Coronary artery (tissue), 2 donors: Measurements from ENCODE around the gene AKR7A2.
"Not testable (repeated sequence)": the region's sequence is repeated elsewhere in the genome, so short reads cannot be mapped to it uniquely, and the experiment has no call there.

Experiments used
- DNase-seq: peaks from one replicate; pipeline ENCODE4 v3.0.0-alpha.2; 2017; ENCODE audit warnings: low spot score
- H3K27ac ChIP-seq, 2 donors: fragments of 200-600 bp; sonication (generic); one replicate each; pipeline ENCODE4 v1.5.1; 2016 to 2019
- H3K4me3 ChIP-seq: fragments of 200-600 bp; sonication (generic); 2 replicates; pipeline ENCODE4 v1.5.1; 2016; ENCODE audit warnings: mild to moderate bottlenecking, moderate library complexity
- TF ChIP-seq, protein P1 (sequence below): fragments of 200-600 bp; sonication (generic); IDR thresholded peaks from one replicate; pipeline ENCODE4 v1.5.1; 2019; ENCODE audit warnings: antibody characterized with exemption

Gene AKR7A2

DNA sequence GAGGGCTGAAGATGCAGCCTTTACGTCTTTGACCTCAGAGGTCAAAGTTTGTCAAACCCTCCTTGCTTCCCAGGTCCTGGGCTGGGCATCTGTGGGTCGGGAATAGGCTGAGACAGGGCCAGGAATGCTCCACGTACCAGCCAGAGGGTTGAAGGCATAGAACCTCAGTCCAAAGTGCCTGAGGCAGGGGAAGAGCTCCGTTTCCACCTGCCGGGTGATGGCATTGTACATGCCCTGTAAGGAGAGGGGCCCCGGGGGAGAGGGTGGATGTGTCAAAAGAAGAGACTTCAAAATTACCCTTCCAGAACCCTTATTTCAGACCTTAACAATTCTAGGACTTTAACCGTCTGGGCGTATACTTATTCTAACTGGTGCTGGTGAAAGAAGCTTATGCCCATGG is 27.1 kb downstream of the AKR7A2 start:
- no peak for DNase-seq
- no peak overlapping the region for H3K27ac ChIP-seq
- H3K4me3 ChIP-seq, result no peak overlapping the region
- TF ChIP-seq, protein P1, sequence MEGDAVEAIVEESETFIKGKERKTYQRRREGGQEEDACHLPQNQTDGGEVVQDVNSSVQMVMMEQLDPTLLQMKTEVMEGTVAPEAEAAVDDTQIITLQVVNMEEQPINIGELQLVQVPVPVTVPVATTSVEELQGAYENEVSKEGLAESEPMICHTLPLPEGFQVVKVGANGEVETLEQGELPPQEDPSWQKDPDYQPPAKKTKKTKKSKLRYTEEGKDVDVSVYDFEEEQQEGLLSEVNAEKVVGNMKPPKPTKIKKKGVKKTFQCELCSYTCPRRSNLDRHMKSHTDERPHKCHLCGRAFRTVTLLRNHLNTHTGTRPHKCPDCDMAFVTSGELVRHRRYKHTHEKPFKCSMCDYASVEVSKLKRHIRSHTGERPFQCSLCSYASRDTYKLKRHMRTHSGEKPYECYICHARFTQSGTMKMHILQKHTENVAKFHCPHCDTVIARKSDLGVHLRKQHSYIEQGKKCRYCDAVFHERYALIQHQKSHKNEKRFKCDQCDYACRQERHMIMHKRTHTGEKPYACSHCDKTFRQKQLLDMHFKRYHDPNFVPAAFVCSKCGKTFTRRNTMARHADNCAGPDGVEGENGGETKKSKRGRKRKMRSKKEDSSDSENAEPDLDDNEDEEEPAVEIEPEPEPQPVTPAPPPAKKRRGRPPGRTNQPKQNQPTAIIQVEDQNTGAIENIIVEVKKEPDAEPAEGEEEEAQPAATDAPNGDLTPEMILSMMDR, result no peak

DNA sequence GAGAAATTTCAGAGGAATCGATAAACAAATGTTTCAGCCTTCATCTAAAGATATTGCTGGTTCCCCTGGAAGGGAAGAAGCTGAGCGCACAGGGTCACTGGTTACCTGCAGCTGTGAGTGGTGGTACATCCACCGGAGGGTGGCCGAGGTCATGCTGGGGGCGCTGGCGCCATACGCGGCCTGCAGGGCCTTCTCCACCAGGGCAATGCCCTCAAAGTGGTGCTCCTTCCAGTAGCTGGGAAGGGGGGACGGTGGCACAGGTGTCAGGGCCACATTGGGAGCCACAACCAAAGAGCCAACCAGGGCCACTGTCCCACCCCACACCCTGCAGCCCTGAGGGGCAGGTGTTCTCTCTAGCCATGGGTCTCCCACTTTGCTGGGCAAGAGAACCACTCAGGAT is 28.1 kb downstream of the AKR7A2 start:
- H3K27ac ChIP-seq, result no peak overlapping the region
- DNase-seq, result no peak
- no peak overlapping the region for H3K4me3 ChIP-seq
- TF ChIP-seq, protein P1, result no peak

DNA sequence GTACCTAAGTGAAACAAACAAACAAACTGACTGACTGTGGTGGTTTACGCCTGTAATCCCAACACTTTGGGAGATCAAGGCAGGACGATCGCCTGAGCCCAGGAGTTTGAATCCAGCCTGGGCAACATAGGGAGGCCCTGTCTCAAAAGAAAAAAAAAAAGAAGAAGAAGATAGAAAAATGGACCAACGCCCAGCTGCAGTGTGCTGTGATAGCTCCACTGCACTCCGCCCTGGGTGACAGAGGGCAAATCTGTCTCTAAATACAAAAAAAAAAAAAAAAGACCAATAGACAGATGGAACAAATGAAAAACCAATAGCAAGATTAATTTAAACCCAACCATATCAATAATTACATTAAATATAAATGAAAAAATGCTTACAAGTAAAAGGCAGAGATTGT is 37.3 kb downstream of the AKR7A2 start:
- Histone ChIP-seq H3K4me3 (no peak overlapping the region), H3K27ac (no peak overlapping the region)
- DNase-seq, result no peak
- TF ChIP-seq, protein P1, result no peak

DNA sequence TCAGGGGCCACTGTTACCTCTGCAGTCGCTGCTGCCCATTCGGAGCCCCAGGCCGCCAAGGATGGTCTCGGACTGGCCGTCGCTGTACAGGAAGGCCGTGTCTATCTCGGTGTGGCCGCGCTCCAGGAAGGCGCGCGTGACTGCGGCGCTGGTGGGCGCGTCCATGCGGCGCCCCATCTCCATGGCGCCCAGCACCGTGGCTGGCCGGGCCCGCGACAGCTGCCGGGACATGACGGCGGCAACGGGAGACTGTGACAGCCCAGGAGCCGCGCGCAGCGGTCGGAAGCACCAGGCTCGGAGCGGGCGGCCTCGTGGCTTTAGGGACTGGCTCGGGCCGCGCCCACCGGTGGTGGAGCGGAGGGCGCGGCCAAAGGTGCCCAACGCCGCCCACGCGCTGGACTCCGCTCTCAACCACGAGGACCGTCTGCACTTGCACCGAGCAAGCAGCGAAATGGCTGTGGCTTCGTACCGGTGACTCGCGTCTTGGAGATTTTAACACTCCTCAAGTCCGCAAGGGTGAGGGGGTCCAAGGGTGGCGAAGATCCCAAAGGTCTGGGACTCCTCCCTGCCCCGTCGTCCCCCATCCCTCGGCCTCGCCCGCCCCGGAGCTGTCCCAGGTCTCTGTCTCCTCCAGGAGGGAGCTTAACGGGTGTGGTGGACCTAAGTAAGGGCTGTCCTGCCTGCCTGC is 38.0 kb downstream of the AKR7A2 start:
- peak overlapping the region; percentile 27 for H3K4me3 ChIP-seq

DNA sequence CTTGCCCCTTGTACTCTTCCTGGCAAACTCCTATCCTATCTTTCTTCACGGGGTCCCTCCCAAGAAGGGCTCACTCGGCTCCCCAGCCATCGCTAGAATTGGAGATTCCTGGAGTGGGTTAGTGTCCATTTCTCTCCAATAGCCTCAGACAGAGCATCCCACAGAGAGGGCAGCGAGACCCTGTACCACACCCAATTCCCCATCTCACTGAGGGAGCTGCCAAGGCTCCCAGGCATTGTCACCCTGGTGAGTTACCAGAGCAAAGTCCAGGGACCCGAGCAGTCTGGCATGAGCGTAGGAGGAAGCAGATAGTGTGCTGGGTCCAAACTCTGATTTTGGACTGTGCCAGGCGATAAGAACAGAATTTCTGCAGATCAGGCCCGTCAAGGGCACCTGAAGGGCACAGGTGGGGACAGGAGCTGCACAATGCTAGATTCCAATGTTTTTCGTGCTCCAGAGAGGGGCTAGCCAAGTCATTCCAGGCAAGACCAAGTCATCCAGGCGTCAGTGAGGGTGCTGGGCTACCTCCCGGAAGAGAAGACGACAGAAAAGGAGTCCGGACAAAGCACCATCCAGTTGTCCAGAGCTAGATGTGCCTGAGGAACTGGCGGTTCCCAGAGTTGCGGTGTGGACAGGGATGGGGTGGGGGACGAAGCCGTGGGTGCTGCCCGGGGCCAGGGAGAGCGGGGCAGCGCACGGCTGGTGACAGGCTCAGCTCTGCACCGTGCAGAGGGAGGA is 38.7 kb downstream of the AKR7A2 start:
- TF ChIP-seq, protein P1, result no peak
- Histone ChIP-seq H3K27ac (no peak overlapping the region), H3K4me3 (peak overlapping the region; percentile 27)
- no peak for DNase-seq

More for the DNA sequence above, 38.0 kb downstream of the AKR7A2 start:
- not testable (repeated sequence) for DNase-seq, H3K27ac ChIP-seq

DNA sequence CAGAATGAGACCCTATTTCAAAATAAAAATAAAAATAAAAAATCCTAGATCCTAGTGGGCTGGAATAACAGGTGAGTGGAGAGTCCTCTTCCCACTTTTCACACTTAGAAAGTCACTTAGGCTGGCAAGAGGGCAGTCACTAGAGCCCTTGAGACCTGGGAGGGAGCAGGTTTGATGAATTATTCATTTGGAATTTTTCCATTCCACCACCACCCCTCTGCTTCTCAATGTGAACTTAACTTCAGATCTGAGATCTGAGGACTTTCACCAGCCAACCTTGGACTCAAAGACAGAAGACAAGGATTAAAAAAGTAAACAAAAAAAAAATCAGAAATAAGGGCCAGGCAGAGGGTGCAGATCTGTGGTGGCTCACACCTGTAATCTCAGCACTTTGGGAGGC is 39.9 kb downstream of the AKR7A2 start:
- H3K4me3 ChIP-seq, result no peak overlapping the region
- TF ChIP-seq, protein P1, result no peak
- DNase-seq, result no peak
- no peak overlapping the region for H3K27ac ChIP-seq

DNA sequence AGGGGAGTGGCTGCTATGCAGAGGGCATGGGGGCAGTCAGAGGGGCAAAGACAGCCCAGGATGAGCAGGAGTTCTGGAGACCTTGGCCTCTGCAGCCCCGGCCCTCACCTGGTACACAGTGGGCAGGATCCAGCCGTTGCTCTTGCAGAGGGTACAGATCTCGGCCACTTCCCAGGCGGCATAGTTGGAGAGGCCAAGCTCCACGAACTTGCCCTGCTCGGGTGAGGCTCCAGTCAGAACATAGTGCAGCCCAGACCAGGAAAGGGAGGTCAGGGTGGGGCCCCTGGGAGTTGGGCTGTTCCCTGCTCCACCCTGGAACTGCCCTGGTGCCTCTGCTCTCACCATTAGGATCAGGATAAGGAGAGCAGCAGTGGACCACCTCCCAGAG is 41.6 kb downstream of the AKR7A2 start:
- not testable (repeated sequence) for H3K4me3 ChIP-seq, DNase-seq, H3K27ac ChIP-seq

DNA sequence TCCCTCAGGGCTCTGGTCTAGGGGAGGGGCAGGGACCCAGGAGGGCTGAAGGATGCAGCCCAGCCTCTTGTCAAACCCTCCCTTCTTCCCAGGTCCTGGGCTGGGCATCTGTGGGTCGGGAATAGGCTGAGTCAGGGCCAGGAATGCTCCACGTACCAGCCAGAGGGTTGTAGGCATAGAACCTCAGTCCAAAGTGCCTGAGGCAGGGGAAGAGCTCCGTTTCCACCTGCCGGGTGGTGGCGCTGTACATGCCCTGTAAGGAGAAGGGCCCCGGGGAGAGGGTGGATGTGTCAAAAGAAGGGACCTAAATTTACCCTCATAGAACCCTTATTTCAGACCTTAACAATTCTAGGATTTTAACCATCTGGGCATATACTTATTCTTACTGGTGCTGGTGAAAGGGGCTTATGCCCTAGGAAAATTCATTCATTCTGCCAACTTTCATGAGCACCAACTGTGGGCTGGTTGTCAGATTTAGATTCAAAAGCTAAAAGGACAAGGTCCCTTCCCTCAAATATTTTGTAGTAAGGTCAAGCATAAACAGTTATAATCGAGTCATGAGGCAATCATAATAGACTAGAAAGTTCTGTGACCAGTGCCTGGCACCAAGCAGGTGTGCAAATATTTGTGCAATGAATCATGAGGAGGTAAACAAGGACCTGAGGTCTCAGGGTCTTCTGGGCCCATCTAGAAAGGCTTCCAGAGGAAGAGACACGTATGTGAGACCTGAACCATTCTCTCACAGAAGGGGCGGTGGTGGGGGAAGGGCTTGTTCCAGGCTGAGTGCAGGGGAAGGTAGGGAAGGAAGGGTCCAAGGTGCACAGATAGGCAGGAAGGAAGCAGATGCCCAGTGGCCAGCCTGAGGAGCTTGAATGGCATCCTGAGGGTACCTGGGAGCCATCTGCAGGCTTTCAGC is 42.3 kb downstream of the AKR7A2 start:
- not testable (repeated sequence) for DNase-seq, H3K27ac ChIP-seq, H3K4me3 ChIP-seq
